GM21528 (cell line): ENCODE measurements around the gene RXRA.

ENCODE experiments used
- ATAC-seq: cut with Tn5 transposase; IDR thresholded peaks from one replicate; pipeline ENCODE4 v1.9.1; 2021; ENCODE audit warnings: mild to moderate bottlenecking, moderate library complexity; ENCODE audit not compliant: unreplicated experiment, low FRiP score

The RXRA gene

DNA sequence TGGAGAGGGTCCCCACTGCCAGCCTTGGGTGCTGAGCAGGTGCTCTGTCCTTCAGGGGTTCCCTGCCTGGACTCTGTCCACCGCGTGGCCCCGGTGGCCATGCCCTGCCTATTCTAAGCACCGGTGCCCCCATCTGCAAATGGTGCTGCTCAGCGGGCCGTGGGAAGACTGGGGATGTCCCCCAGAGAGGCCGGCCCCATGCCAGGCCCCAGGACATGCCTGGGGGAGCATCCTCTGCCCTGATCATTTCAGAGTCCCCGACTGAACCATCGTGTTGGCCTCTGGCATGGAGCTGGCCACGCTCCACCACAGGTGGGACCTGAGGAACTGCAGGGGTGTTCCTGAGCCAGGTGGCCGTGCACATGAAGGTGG, 64.7 kb downstream of the RXRA start:
- ATAC-seq = peak; percentile 22

DNA sequence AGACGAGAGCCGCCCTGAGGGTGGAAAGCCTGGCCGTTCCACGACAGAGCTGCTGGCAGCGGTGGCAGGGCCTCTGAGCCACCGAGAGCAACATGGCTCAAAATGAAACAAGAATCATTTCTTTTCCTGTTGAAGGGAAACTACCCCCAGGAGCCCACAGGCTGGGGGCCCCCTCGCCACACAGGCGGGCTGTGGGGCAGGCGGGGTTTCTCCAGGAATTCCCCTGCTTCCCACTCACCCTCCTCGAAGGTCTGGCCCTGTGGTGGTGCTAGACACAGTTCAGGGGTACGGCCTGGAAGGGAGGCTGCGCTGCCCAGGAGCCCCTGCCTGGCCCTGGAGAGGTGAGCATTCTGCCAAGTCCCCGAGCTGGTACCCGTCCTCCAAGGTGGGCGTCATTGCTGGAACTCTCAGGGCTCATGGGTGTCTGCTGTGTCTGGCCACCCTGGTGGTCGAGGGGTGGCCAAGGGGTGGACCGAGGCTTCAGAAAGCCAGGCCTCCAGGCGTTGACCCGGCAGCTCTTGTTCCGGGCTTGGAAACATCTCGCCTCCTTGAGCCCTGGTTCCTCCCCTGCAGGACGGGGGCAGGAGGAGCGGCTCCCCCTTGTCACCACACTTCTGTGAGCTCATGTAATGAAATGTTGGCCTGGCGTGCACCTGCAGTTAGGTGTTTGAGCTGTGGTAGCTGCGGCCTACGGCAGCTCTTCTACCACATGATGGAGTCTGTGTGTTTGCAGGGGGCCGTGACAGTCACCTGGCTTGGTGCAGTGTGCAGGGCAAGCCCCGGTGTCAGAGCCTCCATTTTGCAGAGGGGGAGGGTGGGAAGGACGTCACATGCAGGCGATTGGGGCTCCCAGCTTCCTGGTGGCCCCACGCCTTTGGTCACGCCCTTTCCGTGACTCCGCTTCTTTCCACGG, 65.3 kb downstream of the RXRA start:
- ATAC-seq = peak; percentile 42

- no peak for ATAC-seq
Measured at GRCh38 chr9:134392900-134393299, 66.6 kb downstream of the RXRA start.

GRCh38 chr9:134393582-134394280, 67.5 kb downstream of the RXRA start:
- no peak for ATAC-seq

GRCh38 chr9:134395002-134395517, 68.8 kb downstream of the RXRA start:
- ATAC-seq = no peak

- no peak for ATAC-seq
Measured at GRCh38 chr9:134395737-134396257, 69.5 kb downstream of the RXRA start.

- ATAC-seq = no peak
Measured at GRCh38 chr9:134396258-134396742, 70.0 kb downstream of the RXRA start.

DNA sequence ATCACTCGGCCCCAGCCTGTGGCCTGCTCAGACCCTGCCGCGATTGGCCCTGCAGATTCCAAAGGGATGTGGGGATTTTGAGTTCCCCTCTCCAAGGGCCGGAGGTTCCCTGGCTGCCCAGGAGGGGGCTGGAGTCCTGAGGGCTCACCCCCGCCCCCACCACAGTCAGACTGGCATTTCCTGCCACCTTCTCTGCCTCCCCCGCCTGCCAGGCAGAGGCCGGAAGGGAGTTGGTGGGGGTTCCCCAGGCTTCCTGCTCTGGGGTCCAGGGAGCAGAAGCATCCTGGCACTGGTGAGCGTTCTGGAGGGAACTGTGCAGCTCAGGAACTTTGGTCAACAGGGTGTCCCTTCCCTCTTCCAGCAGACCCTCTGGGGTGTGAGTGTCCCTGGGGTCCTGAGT, 70.6 kb downstream of the RXRA start:
- no peak for ATAC-seq

DNA sequence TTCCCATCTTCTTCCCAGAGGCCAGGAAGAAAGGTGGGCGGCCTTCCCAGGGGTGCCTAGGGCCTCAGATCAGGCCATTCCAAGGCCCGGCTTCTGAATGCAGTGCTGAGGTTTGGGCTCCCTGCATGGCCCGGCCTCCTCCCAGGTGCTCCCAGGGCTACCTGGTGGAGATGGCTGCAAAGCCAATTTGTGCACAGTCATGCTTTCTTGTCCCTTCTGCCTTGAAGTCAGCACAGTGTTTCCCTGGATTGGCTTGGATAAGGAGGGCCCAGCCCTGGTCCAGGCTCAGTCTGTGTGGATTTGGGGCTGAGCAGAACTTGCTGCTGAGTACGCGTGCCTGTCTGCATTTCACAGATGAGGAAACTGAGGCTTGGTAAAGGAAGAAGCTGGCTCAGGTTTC, 72.5 kb downstream of the RXRA start:
- no peak for ATAC-seq

DNA sequence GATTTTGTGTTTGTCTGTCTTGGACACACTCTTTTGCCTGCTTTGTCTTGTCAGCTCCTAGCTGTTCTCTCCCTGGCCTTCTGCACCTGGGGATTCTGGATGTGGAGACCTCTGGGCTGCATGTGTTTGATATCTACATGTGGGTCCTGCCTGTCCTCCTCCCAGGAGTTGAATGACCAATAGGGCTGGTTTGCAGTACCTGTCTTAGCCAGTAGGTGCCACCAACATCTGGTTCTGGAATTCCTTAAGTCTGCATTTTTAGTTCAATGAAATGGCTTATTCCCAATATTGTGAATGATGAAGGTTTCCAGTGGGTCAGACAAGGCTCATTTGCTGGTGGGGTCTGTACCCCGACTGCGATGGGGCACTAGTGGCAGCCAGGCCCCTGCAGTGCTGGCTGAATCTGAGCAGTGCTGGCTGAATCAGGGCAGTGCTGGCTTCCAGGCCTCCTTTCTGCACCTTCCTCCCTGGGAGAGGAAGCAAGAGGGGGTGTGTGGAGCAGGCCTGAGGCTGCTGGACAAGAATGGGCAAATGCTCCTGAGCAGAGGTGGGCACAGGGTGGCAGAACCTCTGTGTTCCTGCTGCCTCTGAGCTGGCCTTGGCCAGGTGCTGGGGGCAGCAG, 73.3 kb downstream of the RXRA start:
- ATAC-seq = no peak

- ATAC-seq = no peak
Measured at GRCh38 chr9:134400283-134400682, 74.0 kb downstream of the RXRA start.

DNA sequence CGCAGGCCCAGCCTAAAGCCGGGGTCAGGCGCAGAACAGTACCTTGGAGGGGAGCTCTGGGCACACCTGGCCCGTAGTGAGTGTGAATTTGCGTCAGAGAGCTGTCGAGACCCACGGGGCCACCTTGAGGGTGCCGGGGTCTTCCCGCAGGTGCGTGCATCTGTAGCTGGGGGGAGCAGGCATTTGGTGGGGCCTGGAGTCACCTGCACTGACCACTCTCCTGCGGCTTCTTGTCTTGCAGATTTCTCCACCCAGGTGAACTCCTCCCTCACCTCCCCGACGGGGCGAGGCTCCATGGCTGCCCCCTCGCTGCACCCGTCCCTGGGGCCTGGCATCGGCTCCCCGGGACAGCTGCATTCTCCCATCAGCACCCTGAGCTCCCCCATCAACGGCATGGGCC, 75.1 kb downstream of the RXRA start:
- no peak for ATAC-seq

- no peak for ATAC-seq
Measured at GRCh38 chr9:134402182-134402581, 75.9 kb downstream of the RXRA start.

DNA sequence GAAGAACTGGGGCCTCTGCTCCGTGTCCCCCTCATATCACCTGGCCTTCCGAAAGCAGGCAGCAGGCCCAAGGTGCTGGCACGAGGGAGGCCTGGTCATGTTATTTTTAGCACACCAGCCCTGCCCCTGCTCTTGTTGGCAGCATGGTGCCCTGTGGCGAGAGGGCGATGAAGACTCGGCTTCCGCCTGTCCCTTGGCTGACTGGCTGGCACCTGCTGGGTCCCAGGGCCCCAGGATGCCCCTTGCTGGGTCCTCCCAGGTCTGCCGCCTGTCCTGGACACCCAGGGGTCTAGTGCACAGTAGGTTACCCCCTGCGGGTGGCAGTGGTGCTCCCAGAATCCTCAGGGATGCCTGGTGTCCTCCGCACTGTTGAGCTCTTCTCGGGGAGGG, 77.0 kb downstream of the RXRA start:
- ATAC-seq = no peak

- no peak for ATAC-seq
Measured at GRCh38 chr9:134403682-134404301, 77.5 kb downstream of the RXRA start.

DNA sequence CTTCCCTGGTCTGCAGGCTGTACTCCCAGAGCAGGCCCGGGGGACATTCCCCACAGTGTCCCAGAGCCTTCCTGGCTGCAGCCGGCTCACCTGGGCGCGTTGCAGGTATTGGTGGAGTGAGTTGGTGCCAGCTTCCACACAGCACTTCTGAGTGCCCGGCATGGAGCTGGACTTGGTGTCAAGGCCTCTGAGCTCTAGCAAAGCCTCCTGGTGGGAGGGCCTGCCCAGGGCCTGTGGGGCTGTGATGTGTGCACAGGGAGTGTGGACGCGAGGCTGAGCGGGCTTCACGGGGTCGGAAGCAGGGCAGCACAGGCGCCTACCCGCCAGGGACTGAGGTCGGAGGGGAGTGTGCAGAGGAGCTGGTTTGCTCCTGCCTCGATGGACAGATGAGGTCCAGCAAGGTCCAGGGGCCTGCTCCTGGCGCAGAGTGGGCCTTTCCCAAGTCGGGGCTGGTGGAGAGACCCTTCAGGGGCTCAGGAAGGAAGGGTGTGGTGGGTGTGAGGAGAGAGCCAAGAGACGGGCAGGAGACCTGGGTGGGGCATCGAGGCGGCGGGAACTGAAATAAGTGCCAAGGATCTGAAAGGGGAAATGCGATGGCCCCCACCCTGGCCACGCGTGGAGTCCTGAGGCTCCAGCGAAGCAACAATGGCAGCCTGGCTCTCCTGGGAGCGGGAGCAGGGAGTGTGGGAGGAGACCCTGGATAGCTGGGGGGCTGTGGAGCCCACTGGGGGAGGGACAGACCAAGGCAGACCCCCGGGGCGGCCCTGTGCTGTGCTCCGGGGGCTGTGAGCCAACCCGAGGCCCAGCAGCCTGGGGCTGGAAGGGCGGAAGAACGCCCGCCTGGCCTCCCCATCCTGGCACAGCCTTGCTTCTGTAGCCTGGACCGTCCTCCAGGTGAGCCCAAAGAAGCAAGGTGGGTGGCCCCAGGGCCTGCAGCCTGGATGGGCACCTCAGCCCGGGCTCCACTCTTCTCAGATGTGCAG, 78.4 kb downstream of the RXRA start:
- ATAC-seq = no peak

DNA sequence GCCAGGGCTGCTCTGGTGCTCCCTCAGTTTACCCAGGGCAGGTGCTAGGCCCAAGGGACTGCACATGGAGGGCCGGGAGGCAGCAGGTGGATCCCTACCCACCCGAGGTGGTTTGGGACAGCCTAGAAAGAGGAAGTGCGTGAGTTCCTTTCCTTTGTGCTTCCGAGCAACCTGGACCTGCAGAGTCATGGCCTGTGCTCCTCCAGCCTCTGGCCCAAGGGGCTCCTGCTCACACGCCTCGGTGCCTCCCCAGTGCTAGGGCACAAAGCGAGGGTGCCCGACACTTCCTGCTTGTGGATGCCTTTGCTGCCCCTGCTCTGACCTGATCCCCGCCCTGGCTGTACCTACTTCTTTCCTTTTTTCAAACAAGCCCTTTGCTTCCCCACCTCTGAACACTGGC, 79.3 kb downstream of the RXRA start:
- ATAC-seq = no peak

- no peak for ATAC-seq
Measured at GRCh38 chr9:134406366-134407120, 80.3 kb downstream of the RXRA start.
